OCI-LY1 (cell line): ENCODE measurements around the gene DDX27.

ENCODE experiments used
- H2AFZ ChIP-seq: fragments of 200-600 bp; sonication (generic), shearing (Covaris generic); 2 replicates; pipeline ENCODE4 v1.6.0; 2014; ENCODE audit warnings: antibody characterized with exemption, mild to moderate bottlenecking, low read length
- H3F3A ChIP-seq: fragments of 200-600 bp; sonication (generic), shearing (Covaris generic); 2 replicates; pipeline ENCODE4 v1.6.0; 2014; ENCODE audit warnings: mild to moderate bottlenecking, antibody characterized with exemption, low read length, moderate library complexity; ENCODE audit not compliant: insufficient read depth
- H3K27ac ChIP-seq: fragments of 200-600 bp; sonication (generic); 2 replicates; pipeline ENCODE4 v1.5.1; 2014; ENCODE audit warnings: low read length, mixed run types, mild to moderate bottlenecking, low read depth; ENCODE audit not compliant: poor library complexity, severe bottlenecking
- H3K27me3 ChIP-seq: fragments of 200-600 bp; sonication (generic); 2 replicates; pipeline ENCODE4 v1.6.0; 2014; ENCODE audit warnings: antibody characterized with exemption, mild to moderate bottlenecking, low read length, moderate library complexity; ENCODE audit not compliant: insufficient read depth
- H3K36me3 ChIP-seq: fragments of 200-600 bp; sonication (generic); 2 replicates; pipeline ENCODE4 v1.6.1; 2014; ENCODE audit warnings: mild to moderate bottlenecking, antibody characterized with exemption, low read length, moderate library complexity, mixed read lengths; ENCODE audit not compliant: insufficient read depth
- H3K4me1 ChIP-seq: fragments of 200-600 bp; sonication (generic); 2 replicates; pipeline ENCODE4 v1.5.1; 2014; ENCODE audit warnings: mild to moderate bottlenecking, low read length, moderate library complexity; ENCODE audit not compliant: insufficient read depth, severe bottlenecking
- H3K4me2 ChIP-seq: fragments of 200-600 bp; sonication (generic), shearing (Covaris generic); 2 replicates; pipeline ENCODE4 v1.6.1; 2014; ENCODE audit warnings: low read length
- H3K4me3 ChIP-seq: fragments of 200-600 bp; sonication (generic); 2 replicates; pipeline ENCODE4 v1.5.1; 2014; ENCODE audit warnings: low read length, low read depth, mild to moderate bottlenecking, mixed read lengths; ENCODE audit not compliant: poor library complexity, severe bottlenecking
- H3K79me2 ChIP-seq: fragments of 200-600 bp; shearing (Covaris generic); 2 replicates; pipeline ENCODE4 v1.6.1; 2016; ENCODE audit warnings: mixed run types, low read length, mixed read lengths; ENCODE audit not compliant: insufficient read depth
- H3K9ac ChIP-seq: fragments of 200-600 bp; sonication (generic), shearing (Covaris generic); 2 replicates; pipeline ENCODE4 v1.6.1; 2014; ENCODE audit warnings: mild to moderate bottlenecking, low read length, mixed read lengths
- H3K9me2 ChIP-seq: fragments of 200-600 bp; sonication (generic), shearing (Covaris generic); 2 replicates; pipeline ENCODE4 v1.6.1; 2014; ENCODE audit warnings: low read depth, mild to moderate bottlenecking, low read length, mixed read lengths
- H3K9me3 ChIP-seq: fragments of 200-600 bp; shearing (Covaris generic); 2 replicates; pipeline ENCODE4 v1.6.1; 2014; ENCODE audit warnings: low read length, mixed read lengths
- H4K20me1 ChIP-seq: fragments of 200-600 bp; sonication (generic), shearing (Covaris generic); 2 replicates; pipeline ENCODE4 v1.6.0; 2016; ENCODE audit warnings: mild to moderate bottlenecking, low read length; ENCODE audit not compliant: insufficient read depth
- EZH2 ChIP-seq: fragments of 200-600 bp; sonication (generic), shearing (Covaris generic); IDR thresholded peaks from 2 replicates; pipeline ENCODE4 v1.8.0; 2017; ENCODE audit warnings: borderline replicate concordance, mixed run types, mild to moderate bottlenecking, antibody characterized with exemption, low read length, moderate library complexity, mixed read lengths
- TF ChIP-seq, protein P1 (sequence below): fragments of 200-600 bp; sonication (generic), shearing (Covaris generic); IDR thresholded peaks from 2 replicates; pipeline ENCODE4 v1.5.1; 2017; ENCODE audit warnings: mild to moderate bottlenecking, antibody characterized with exemption, low read length, moderate library complexity, mixed read lengths

DDX27 gene

DNA sequence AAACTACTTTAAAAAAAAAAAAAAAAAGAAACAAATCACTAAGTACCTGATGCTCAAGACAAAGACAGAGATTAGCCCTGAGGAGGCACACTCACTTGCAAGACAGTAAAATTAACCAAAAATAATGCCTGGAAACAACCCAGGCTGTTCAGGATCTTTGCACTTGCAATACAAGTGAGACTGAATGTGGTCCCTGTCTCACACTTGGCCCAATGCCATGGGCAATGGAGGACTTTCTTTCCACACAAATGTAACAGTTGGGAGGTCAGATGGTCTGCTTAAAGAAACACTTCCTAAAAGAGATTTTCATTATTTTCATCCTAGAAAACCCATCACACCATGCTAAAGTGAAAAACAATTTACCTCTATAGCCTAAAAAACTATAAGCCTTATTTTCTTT, 47.3 kb upstream of the DDX27 start:
- no peaks in the 10 kb centered on the region for H4K20me1 ChIP-seq
- peaks cover 58% of the 10 kb centered on the region for H3K79me2 ChIP-seq
- H3K4me1 ChIP-seq = peaks cover 15% of the 10 kb centered on the region
- no peak overlapping the region for H2AFZ ChIP-seq
- peaks cover 42% of the 10 kb centered on the region for H3K36me3 ChIP-seq
- H3K4me2 ChIP-seq = no peak overlapping the region
- H3F3A ChIP-seq = no peaks in the 10 kb centered on the region
- H3K9ac ChIP-seq = no peak overlapping the region
- H3K27ac ChIP-seq = no peak overlapping the region
- H3K9me3 ChIP-seq = no peaks in the 10 kb centered on the region
- no peak for TF ChIP-seq EZH2
- TF ChIP-seq, protein P1, sequence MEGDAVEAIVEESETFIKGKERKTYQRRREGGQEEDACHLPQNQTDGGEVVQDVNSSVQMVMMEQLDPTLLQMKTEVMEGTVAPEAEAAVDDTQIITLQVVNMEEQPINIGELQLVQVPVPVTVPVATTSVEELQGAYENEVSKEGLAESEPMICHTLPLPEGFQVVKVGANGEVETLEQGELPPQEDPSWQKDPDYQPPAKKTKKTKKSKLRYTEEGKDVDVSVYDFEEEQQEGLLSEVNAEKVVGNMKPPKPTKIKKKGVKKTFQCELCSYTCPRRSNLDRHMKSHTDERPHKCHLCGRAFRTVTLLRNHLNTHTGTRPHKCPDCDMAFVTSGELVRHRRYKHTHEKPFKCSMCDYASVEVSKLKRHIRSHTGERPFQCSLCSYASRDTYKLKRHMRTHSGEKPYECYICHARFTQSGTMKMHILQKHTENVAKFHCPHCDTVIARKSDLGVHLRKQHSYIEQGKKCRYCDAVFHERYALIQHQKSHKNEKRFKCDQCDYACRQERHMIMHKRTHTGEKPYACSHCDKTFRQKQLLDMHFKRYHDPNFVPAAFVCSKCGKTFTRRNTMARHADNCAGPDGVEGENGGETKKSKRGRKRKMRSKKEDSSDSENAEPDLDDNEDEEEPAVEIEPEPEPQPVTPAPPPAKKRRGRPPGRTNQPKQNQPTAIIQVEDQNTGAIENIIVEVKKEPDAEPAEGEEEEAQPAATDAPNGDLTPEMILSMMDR = no peak
- no peaks in the 10 kb centered on the region for H3K9me2 ChIP-seq
- no peaks in the 10 kb centered on the region for H3K27me3 ChIP-seq
- no peak overlapping the region for H3K4me3 ChIP-seq

DNA sequence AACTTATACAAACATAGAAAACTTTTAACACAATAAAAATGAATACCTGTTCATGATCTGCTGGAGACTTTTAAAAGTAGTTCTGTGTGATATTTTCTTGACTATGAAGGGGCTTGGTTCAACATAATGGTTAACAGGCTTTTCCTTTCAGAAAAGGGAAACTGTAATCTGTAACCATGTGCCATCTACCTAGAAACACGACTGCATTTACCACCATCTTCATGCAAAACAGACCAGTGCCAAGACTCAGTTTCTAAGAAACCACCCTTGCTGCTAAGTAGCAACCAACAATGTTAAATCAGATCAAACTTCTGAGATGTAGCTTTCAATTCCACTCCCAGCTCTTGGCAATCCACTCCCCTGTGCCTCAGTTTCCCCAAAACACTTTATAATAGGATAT, 46.8 kb upstream of the DDX27 start:
- Histone ChIP-seq H3K27me3 (no peaks in the 10 kb centered on the region), H4K20me1 (no peaks in the 10 kb centered on the region), H3K27ac (no peak overlapping the region), H3F3A (no peaks in the 10 kb centered on the region), H3K4me3 (no peak overlapping the region), H3K9me3 (no peaks in the 10 kb centered on the region), H3K36me3 (peaks cover 42% of the 10 kb centered on the region), H3K9ac (no peak overlapping the region), H3K4me1 (peaks cover 15% of the 10 kb centered on the region), H2AFZ (no peak overlapping the region), H3K79me2 (peaks cover 54% of the 10 kb centered on the region), H3K9me2 (no peaks in the 10 kb centered on the region), H3K4me2 (no peak overlapping the region)
- TF ChIP-seq, protein P1 = no peak
- TF ChIP-seq EZH2 = no peak

DNA sequence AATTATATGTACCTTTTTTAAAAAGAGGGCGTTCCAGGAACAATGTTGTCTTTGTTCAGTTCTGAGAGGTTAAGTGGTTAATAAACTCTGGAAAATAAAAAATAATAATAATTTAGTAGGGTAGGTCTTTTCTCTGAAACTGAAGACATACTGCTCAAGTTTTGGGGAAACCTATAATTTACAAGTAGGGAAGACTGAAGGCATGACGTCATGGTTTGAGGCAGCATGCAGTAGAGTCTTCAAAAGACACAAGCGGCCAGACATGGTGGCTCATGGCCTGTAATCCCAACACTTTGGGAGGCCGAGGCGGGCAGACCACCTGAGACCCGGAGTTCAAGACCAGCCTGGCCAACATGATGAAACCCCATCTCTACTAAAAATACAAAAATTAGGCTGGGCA, 45.0 kb upstream of the DDX27 start:
- H3K79me2 ChIP-seq = peaks cover 58% of the 10 kb centered on the region
- TF ChIP-seq, protein P1 = no peak
- no peak for TF ChIP-seq EZH2
- no peak overlapping the region for H3K4me2 ChIP-seq
- no peak overlapping the region for H3K4me3 ChIP-seq
- no peak overlapping the region for H3K27ac ChIP-seq
- no peaks in the 10 kb centered on the region for H4K20me1 ChIP-seq
- H3K9ac ChIP-seq = no peak overlapping the region
- H3F3A ChIP-seq = no peaks in the 10 kb centered on the region
- no peak overlapping the region for H2AFZ ChIP-seq
- no peaks in the 10 kb centered on the region for H3K9me3 ChIP-seq
- H3K27me3 ChIP-seq = no peaks in the 10 kb centered on the region
- H3K36me3 ChIP-seq = peaks cover 46% of the 10 kb centered on the region
- no peaks in the 10 kb centered on the region for H3K9me2 ChIP-seq
- H3K4me1 ChIP-seq = peaks cover 5% of the 10 kb centered on the region
